Loucy (cell line): ENCODE results near the gene MRPL53.
"Not testable (repeated sequence)": the region's sequence is repeated elsewhere in the genome, so short reads cannot be mapped to it uniquely, and the experiment has no call there.

ENCODE experiments used
- H2AFZ ChIP-seq: fragments of 200-600 bp; sonication (generic); 2 replicates; pipeline ENCODE4 v1.6.0; 2016; ENCODE audit warnings: antibody characterized with exemption, mild to moderate bottlenecking, low read length, moderate library complexity
- H3F3A ChIP-seq: fragments of 200-600 bp; 2 replicates; pipeline ENCODE4 v1.6.0; 2016; ENCODE audit warnings: antibody characterized with exemption, low read depth, mild to moderate bottlenecking
- H3K27me3 ChIP-seq: fragments of 200-600 bp; sonication (generic); 2 replicates; pipeline ENCODE4 v1.6.1; 2014; ENCODE audit warnings: low read length, mild to moderate bottlenecking; ENCODE audit not compliant: insufficient read depth, poor library complexity, severe bottlenecking
- H3K36me3 ChIP-seq: fragments of 200-600 bp; sonication (generic); 2 replicates; pipeline ENCODE4 v1.6.1; 2016; ENCODE audit warnings: low read length; ENCODE audit not compliant: insufficient read depth
- H3K4me1 ChIP-seq: fragments of 200-600 bp; sonication (generic); 2 replicates; pipeline ENCODE4 v1.5.1; 2014; ENCODE audit warnings: low read length, mild to moderate bottlenecking; ENCODE audit not compliant: insufficient read depth, poor library complexity, severe bottlenecking
- H3K4me2 ChIP-seq: fragments of 200-600 bp; sonication (generic); 2 replicates; pipeline ENCODE4 v1.6.0; 2014; ENCODE audit warnings: antibody characterized with exemption, low read length, low read depth, mild to moderate bottlenecking; ENCODE audit not compliant: poor library complexity, severe bottlenecking
- H3K4me3 ChIP-seq: fragments of 200-600 bp; sonication (generic); 2 replicates; pipeline ENCODE4 v1.5.1; 2014; ENCODE audit warnings: low read length, mild to moderate bottlenecking, mixed read lengths; ENCODE audit not compliant: poor library complexity, severe bottlenecking
- H3K79me2 ChIP-seq: fragments of 200-600 bp; sonication (generic); 2 replicates; pipeline ENCODE4 v1.6.1; 2014; ENCODE audit warnings: low read length; ENCODE audit not compliant: insufficient read depth
- H3K9ac ChIP-seq: fragments of 200-600 bp; sonication (generic); 2 replicates; pipeline ENCODE4 v1.6.0; 2014; ENCODE audit warnings: mild to moderate bottlenecking, low read depth, low read length, moderate library complexity; ENCODE audit not compliant: poor library complexity, severe bottlenecking
- H3K9me2 ChIP-seq: fragments of 200-600 bp; sonication (generic); replicated peaks from 2 replicates; pipeline ENCODE4 v1.6.1; 2016; ENCODE audit warnings: low read depth, low read length, mixed read lengths
- H3K9me3 ChIP-seq: fragments of 200-600 bp; sonication (generic); 2 replicates; pipeline ENCODE4 v1.6.1; 2014; ENCODE audit warnings: mild to moderate bottlenecking, antibody characterized with exemption, low read length, low read depth; ENCODE audit not compliant: insufficient read depth
- H4K20me1 ChIP-seq: fragments of 200-600 bp; sonication (generic); 2 replicates; pipeline ENCODE4 v1.6.0; 2014; ENCODE audit warnings: antibody characterized with exemption, low read length, mild to moderate bottlenecking; ENCODE audit not compliant: insufficient read depth, poor library complexity, severe bottlenecking
- EZH2phosphoT487 ChIP-seq: fragments of 200-600 bp; IDR thresholded peaks from 2 replicates; pipeline ENCODE4 v1.6.1; 2018; ENCODE audit warnings: antibody characterized with exemption, mild to moderate bottlenecking, moderate library complexity, borderline replicate concordance
- TF ChIP-seq, protein P1 (sequence below): fragments of 200-600 bp; sonication (generic); conservative IDR thresholded peaks from 2 replicates; pipeline ENCODE4 v1.5.1; 2014; ENCODE audit warnings: mild to moderate bottlenecking, antibody characterized with exemption, low read length

MRPL53 gene

DNA sequence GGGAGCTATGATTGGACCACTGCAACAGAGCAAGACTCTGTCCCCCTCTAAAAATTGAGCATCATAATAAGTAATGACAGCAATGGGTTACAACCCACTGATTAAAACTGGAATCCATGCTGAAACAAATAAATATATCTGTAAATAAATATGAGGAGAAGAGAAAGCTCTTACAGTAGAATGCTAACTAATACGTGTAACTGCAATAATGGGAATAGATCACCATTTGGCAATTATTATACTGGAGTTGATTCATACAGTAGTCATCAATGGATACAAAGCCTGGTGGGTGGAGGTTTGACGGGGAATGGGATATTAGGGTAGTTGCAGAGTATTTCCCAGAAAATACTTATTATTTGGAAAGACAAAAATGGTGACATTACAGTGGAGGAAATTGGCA, 23.7 kb downstream of the MRPL53 start:
- H3K4me2 ChIP-seq = no peak overlapping the region
- H3K36me3 ChIP-seq = no peaks in the 10 kb centered on the region
- TF ChIP-seq, protein P1, sequence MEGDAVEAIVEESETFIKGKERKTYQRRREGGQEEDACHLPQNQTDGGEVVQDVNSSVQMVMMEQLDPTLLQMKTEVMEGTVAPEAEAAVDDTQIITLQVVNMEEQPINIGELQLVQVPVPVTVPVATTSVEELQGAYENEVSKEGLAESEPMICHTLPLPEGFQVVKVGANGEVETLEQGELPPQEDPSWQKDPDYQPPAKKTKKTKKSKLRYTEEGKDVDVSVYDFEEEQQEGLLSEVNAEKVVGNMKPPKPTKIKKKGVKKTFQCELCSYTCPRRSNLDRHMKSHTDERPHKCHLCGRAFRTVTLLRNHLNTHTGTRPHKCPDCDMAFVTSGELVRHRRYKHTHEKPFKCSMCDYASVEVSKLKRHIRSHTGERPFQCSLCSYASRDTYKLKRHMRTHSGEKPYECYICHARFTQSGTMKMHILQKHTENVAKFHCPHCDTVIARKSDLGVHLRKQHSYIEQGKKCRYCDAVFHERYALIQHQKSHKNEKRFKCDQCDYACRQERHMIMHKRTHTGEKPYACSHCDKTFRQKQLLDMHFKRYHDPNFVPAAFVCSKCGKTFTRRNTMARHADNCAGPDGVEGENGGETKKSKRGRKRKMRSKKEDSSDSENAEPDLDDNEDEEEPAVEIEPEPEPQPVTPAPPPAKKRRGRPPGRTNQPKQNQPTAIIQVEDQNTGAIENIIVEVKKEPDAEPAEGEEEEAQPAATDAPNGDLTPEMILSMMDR = no peak
- TF ChIP-seq EZH2phosphoT487 = no peak
- no peak overlapping the region for H3K9ac ChIP-seq
- H3F3A ChIP-seq = no peaks in the 10 kb centered on the region
- H4K20me1 ChIP-seq = no peaks in the 10 kb centered on the region
- H3K27me3 ChIP-seq = no peaks in the 10 kb centered on the region
- H2AFZ ChIP-seq = no peak overlapping the region
- H3K79me2 ChIP-seq = no peaks in the 10 kb centered on the region
- no peaks in the 10 kb centered on the region for H3K9me2 ChIP-seq
- no peaks in the 10 kb centered on the region for H3K9me3 ChIP-seq
- H3K4me1 ChIP-seq = peaks cover 11% of the 10 kb centered on the region
- no peak overlapping the region for H3K4me3 ChIP-seq

DNA sequence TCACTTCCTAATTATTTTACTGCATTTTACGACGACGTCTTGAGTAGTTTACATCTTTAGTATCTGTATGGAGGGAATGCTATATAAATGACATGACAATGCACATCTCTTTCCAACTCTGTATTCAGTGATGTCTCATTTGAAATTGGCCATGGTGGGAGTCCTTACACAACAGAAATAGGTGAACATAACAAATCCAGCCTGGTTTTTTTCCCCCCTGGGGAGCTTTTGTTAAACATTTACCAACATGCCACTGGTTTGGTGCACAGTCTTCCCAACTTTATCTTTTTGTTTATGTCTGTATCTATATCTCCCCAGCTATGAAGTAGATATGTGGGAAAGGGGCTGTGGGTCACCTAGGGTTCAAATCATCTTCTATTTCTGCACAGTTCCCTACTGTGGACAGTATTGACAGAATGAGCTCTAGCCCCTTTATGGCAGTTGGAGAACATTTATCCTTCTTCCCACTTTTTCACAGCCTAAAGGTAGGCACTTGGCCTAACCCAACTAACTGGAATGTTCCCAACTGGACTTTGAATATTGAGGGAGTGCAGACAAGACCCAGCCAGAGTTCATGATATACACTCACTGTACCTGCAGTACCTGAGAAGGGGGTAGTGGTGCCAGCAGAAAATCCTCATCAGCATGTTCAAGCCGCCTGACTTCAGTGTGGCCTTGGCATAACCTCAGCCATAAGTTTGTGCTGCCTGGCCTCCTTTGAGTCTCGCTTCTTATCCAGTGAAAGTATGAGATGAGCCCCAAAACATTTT, 25.1 kb downstream of the MRPL53 start:
- no peaks in the 10 kb centered on the region for H3K9me2 ChIP-seq
- no peak overlapping the region for H2AFZ ChIP-seq
- H3K9me3 ChIP-seq = no peaks in the 10 kb centered on the region
- H4K20me1 ChIP-seq = no peaks in the 10 kb centered on the region
- no peaks in the 10 kb centered on the region for H3F3A ChIP-seq
- H3K27me3 ChIP-seq = no peaks in the 10 kb centered on the region
- H3K9ac ChIP-seq = no peak overlapping the region
- H3K4me2 ChIP-seq = no peak overlapping the region
- no peaks in the 10 kb centered on the region for H3K79me2 ChIP-seq
- H3K36me3 ChIP-seq = no peaks in the 10 kb centered on the region
- peaks cover 4% of the 10 kb centered on the region for H3K4me1 ChIP-seq
- TF ChIP-seq, protein P1 = no peak
- TF ChIP-seq EZH2phosphoT487 = no peak
- H3K4me3 ChIP-seq = no peak overlapping the region

DNA sequence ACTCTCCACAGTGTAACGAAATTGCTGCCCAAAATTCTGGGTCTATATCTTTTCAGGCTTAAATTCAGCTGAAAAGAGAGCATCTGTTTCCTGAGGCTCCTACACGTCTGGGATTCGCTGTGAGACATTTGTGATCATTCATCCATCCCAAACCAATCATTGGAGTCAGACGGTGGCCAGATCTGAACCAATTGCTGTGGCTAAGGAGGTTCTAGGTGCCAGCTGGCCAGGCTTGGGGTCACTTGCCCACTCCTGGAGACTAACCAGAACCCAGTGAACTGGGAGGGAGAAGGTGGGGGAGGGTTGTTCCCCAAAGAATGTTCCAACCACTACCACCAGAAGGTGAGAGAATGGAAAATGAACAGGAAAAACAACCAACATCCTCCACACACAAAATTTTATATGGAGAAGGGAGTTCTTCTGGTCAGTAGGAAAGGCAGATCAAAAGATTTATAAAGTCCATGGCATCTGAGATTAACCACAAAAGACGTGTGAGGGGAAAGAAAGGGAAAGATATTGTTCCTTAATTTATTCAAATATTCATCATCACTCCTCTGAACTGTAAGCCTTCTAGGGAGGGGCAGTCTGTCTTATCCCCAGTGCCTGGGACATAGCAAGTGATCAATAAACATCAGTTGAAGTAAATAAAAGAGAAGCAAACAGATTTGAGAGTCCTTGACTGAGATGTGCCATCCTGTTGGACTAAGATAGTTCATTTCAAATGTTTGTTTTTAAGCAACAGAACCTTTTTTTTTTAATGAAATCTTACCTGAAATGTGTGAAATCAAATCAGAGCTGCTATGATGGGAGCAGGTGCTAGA, 27.8 kb downstream of the MRPL53 start:
- Histone ChIP-seq H3K9me2 (no peaks in the 10 kb centered on the region), H3K79me2 (peaks cover 4% of the 10 kb centered on the region; the same call in 1 of the 2 replicates), H3K27me3 (no peaks in the 10 kb centered on the region), H3K4me3 (no peak overlapping the region), H3K4me2 (no peak overlapping the region), H3K9ac (no peak overlapping the region), H4K20me1 (no peaks in the 10 kb centered on the region), H3F3A (no peaks in the 10 kb centered on the region), H3K36me3 (no peaks in the 10 kb centered on the region), H3K9me3 (no peaks in the 10 kb centered on the region), H2AFZ (no peak overlapping the region), H3K4me1 (peaks cover 10% of the 10 kb centered on the region)
- TF ChIP-seq, protein P1 = no peak
- no peak for TF ChIP-seq EZH2phosphoT487

DNA sequence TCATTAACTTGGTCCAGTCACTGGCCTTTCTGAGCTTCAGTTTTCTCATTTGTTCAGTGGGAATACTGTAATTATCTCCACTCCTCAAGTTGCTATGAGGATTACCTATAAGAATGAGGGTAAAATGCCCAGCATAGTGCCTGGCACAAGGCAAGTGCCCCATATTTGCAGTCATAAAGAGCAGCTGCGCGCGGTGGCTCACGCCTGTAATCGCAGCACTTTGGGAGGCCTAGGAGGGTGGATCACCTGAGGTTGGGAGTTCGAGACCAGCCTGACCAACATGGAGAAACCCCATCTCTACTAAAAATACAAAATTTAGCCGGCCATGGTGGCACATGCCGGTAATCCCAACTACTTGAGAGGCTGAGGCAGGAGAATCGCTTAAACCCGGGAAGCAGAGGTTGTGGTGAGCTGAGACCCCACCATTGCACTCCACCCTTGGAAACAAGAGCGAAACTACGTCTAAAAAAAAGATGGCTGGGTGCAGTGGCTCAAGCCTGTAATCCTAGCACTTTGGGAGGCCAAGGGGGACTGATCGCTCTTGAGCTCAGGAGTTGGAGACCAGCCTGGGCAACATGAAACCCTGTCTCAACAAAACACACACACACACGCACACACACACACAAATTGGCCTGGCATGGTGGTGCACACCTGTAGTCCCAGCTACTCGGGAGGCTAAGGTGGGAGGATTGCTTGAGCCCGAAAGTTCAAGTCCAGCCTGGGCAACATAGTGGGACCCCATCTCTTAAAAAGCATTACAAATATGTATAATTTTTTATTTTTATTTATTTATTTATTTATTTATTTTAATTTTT, 29.8 kb downstream of the MRPL53 start:
- not testable (repeated sequence) for H3K9ac ChIP-seq, H3K4me3 ChIP-seq, H3K9me3 ChIP-seq, H3F3A ChIP-seq, H3K27me3 ChIP-seq, H3K4me2 ChIP-seq, H3K9me2 ChIP-seq, H4K20me1 ChIP-seq, H2AFZ ChIP-seq, H3K36me3 ChIP-seq
- Histone ChIP-seq H3K79me2 (peaks cover 24% of the 10 kb centered on the region; the same call in 1 of the 2 replicates), H3K4me1 (peaks cover 30% of the 10 kb centered on the region)
